ENCODE measurements around the gene MYOG. TPM values are rescaled to one million over a fixed set of nuclear protein-coding genes. Genes with fewer than 3 reads are reported as not detected.

MYOG gene
- total and polyA plus RNA-seq, 2 donors (not counting 1 experiment from before 2014, with no cell fraction given): not detected

DNA sequence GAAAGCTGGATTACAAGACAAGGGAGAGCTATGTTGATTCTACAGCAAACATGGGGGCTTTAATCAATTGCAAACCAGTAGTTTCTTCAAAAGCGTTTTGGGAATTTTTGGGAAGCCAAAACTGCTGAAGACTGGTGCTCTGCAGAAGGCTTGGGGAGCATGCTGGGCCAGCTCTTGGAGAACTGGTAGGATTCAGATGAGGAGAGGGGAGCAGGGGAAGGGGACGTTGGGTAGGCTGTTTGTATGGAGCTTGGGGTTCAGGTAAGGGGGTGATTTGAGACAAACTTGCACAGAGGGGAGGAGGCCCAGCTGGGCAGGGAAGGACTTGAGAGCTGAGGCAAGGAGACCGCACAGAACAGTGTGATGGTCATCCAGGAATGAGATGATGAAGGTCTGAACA, 2.6 kb upstream of the MYOG start:
- no peak overlapping the region for H2AFZ ChIP-seq (ENCODE audit: low read length)
- no peaks in the 10 kb centered on the region for H3K9me3 ChIP-seq (ENCODE audit: control insufficient read depth, insufficient read depth, low read depth, low read length)
- no peak overlapping the region for H3K4me2 ChIP-seq (ENCODE audit: extremely low read depth, insufficient read depth, low read length)
- peaks cover 17% of the 10 kb centered on the region for H3K27me3 ChIP-seq (ENCODE audit: control insufficient read depth, insufficient read depth, low read length)
- no peaks in the 10 kb centered on the region for H3K36me3 ChIP-seq (ENCODE audit: control insufficient read depth, insufficient read depth, low read length)
- H3K79me2 ChIP-seq (ENCODE audit: control insufficient read depth, insufficient read depth, low read length): no peaks in the 10 kb centered on the region
- TF ChIP-seq EZH2 (IDR thresholded peaks at IDR 0.05; ENCODE audit: low read length, missing control alignments): no peak
- TF ChIP-seq, protein P1, sequence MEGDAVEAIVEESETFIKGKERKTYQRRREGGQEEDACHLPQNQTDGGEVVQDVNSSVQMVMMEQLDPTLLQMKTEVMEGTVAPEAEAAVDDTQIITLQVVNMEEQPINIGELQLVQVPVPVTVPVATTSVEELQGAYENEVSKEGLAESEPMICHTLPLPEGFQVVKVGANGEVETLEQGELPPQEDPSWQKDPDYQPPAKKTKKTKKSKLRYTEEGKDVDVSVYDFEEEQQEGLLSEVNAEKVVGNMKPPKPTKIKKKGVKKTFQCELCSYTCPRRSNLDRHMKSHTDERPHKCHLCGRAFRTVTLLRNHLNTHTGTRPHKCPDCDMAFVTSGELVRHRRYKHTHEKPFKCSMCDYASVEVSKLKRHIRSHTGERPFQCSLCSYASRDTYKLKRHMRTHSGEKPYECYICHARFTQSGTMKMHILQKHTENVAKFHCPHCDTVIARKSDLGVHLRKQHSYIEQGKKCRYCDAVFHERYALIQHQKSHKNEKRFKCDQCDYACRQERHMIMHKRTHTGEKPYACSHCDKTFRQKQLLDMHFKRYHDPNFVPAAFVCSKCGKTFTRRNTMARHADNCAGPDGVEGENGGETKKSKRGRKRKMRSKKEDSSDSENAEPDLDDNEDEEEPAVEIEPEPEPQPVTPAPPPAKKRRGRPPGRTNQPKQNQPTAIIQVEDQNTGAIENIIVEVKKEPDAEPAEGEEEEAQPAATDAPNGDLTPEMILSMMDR (conservative IDR thresholded peaks at IDR 0.05 in 1 of 2, IDR thresholded peaks at IDR 0.05 in 1 of 2; ENCODE audit: low read depth in 1 of 2, low read length in 2 of 2): no peak
- no peak overlapping the region for H3K27ac ChIP-seq (ENCODE audit: insufficient read depth, low read length)
- no peak overlapping the region for H3K9ac ChIP-seq (ENCODE audit: insufficient read depth, low read length)
- no peak for DNase-seq (ENCODE audit: low read depth in 2 of 2)
- no peak overlapping the region for H3K4me3 ChIP-seq (replicated peaks in 1 of 4; ENCODE audit: control extremely low read depth in 1 of 4, insufficient read depth in 1 of 4, low read depth in 3 of 4, low read length in 4 of 4)
- H4K20me1 ChIP-seq (ENCODE audit: control insufficient read depth, extremely low read depth, insufficient read depth, low read length): no peaks in the 10 kb centered on the region
- H3K4me1 ChIP-seq (ENCODE audit: control insufficient read depth, extremely low read depth, insufficient read depth, low read length): no peaks in the 10 kb centered on the region

DNA sequence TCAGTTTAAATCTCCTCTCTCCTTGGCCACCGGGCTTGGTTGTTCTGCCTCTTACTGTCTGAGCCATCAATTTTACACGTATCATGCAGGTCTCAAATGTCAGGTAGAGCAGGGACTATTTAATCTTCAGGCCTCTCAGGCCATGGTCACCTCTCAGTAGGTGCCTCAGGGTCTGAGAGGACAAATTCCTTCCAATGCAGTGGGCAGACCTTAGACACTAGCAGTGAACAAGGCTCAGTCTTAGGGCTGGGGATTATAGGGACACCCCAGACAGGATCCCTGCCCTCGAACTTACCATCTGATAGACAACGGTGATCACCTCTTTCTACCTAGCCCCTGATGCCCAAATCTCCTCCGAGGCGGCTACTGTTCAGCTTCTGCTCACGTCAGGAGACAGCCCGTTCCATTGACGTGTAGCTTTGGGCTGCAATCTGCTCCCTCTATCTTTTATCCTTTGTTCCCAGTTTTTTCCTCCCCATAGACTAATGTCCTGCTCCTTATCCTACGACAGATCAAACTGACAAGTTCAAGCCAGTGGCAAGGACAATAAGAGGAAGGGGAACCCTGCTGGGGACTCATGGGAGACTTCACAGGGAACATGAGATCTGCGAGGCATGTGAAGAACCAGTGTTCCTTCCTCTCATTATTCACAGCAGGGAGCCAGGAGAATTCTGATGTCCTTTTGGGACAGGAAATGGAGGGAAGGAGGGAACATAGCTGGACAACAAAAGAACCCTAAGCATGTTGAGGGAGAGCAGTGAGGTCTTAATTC, 1.4 kb upstream of the MYOG start:
- H3K9ac ChIP-seq (ENCODE audit: insufficient read depth, low read length): no peak overlapping the region

More for the DNA sequence above, 1.4 kb upstream of the MYOG start:
- Histone ChIP-seq H2AFZ (ENCODE audit: low read length) (no peak overlapping the region), H3K27me3 (ENCODE audit: control insufficient read depth, insufficient read depth, low read length) (peaks cover 23% of the 10 kb centered on the region), H4K20me1 (ENCODE audit: control insufficient read depth, extremely low read depth, insufficient read depth, low read length) (no peaks in the 10 kb centered on the region), H3K36me3 (ENCODE audit: control insufficient read depth, insufficient read depth, low read length) (no peaks in the 10 kb centered on the region), H3K79me2 (ENCODE audit: control insufficient read depth, insufficient read depth, low read length) (no peaks in the 10 kb centered on the region), H3K4me3 (replicated peaks in 1 of 4; ENCODE audit: control extremely low read depth in 1 of 4, insufficient read depth in 1 of 4, low read depth in 3 of 4, low read length in 4 of 4) (no peak overlapping the region), H3K4me2 (ENCODE audit: extremely low read depth, insufficient read depth, low read length) (no peak overlapping the region), H3K27ac (ENCODE audit: insufficient read depth, low read length) (no peak overlapping the region), H3K4me1 (ENCODE audit: control insufficient read depth, extremely low read depth, insufficient read depth, low read length) (no peaks in the 10 kb centered on the region), H3K9me3 (ENCODE audit: control insufficient read depth, insufficient read depth, low read depth, low read length) (no peaks in the 10 kb centered on the region)
- TF ChIP-seq EZH2 (IDR thresholded peaks at IDR 0.05; ENCODE audit: low read length, missing control alignments): no peak
- TF ChIP-seq, protein P1 (conservative IDR thresholded peaks at IDR 0.05 in 1 of 2, IDR thresholded peaks at IDR 0.05 in 1 of 2; ENCODE audit: low read depth in 1 of 2, low read length in 2 of 2): no peak
- DNase-seq (ENCODE audit: low read depth in 2 of 2): no peak
